GM18498 (cell line): ENCODE data around the gene TBC1D30.
"Not testable (repeated sequence)": the region's sequence is repeated elsewhere in the genome, so short reads cannot be mapped to it uniquely, and the experiment has no call there.

ENCODE experiments used
- ATAC-seq: cut with Tn5 transposase; IDR thresholded peaks from one replicate; pipeline ENCODE4 v1.9.1; 2021; ENCODE audit warnings: mild to moderate bottlenecking, moderate library complexity; ENCODE audit not compliant: unreplicated experiment

TBC1D30 gene

GRCh38 chr12:64806173-64806572, 18.3 kb upstream of the TBC1D30 start:
- no peak for ATAC-seq

GRCh38 chr12:64806593-64807460, 17.6 kb upstream of the TBC1D30 start:
- no peak for ATAC-seq

GRCh38 chr12:64808110-64808509, 16.3 kb upstream of the TBC1D30 start:
- peak; percentile 64 for ATAC-seq

- ATAC-seq = no peak
Observed at GRCh38 chr12:64810831-64811230, 13.6 kb upstream of the TBC1D30 start.

- ATAC-seq = no peak
Observed at GRCh38 chr12:64813723-64814122, 10.7 kb upstream of the TBC1D30 start.

- ATAC-seq = no peak
Observed at GRCh38 chr12:64814432-64814831, 10.0 kb upstream of the TBC1D30 start.

GRCh38 chr12:64819816-64820402, 4.5 kb upstream of the TBC1D30 start:
- no peak for ATAC-seq

- no peak for ATAC-seq
Observed at GRCh38 chr12:64820593-64820992, 3.9 kb upstream of the TBC1D30 start.

GRCh38 chr12:64821116-64821630, 3.3 kb upstream of the TBC1D30 start:
- ATAC-seq = no peak

- peak; percentile 7 for ATAC-seq
Observed at GRCh38 chr12:64824130-64824499, 332 bp upstream of the TBC1D30 start.

- peak; percentile 20 for ATAC-seq
Observed at GRCh38 chr12:64825143-64826021, 935 bp downstream of the TBC1D30 start.

- ATAC-seq = peak; percentile 53
Observed at GRCh38 chr12:64826234-64826633, 1.8 kb downstream of the TBC1D30 start.

GRCh38 chr12:64828713-64829112, 4.3 kb downstream of the TBC1D30 start:
- ATAC-seq = no peak

GRCh38 chr12:64833928-64834327, 9.5 kb downstream of the TBC1D30 start:
- no peak for ATAC-seq

- ATAC-seq = no peak
Observed at GRCh38 chr12:64835901-64836300, 11.5 kb downstream of the TBC1D30 start.

- no peak for ATAC-seq
Observed at GRCh38 chr12:64836856-64837255, 12.4 kb downstream of the TBC1D30 start.

GRCh38 chr12:64837427-64837826, 13.0 kb downstream of the TBC1D30 start:
- ATAC-seq = no peak

GRCh38 chr12:64840119-64840518, 15.7 kb downstream of the TBC1D30 start:
- no peak for ATAC-seq

- ATAC-seq = no peak
Observed at GRCh38 chr12:64840949-64841717, 16.7 kb downstream of the TBC1D30 start.

GRCh38 chr12:64848409-64848808, 24.0 kb downstream of the TBC1D30 start:
- ATAC-seq = not testable (repeated sequence)
